Loucy (cell line): ENCODE data around the gene FAM187B.

Experiments
- EZH2phosphoT487 ChIP-seq: fragments of 200-600 bp; IDR thresholded peaks from 2 replicates; pipeline ENCODE4 v1.6.1; 2018; ENCODE audit warnings: antibody characterized with exemption, mild to moderate bottlenecking, moderate library complexity, borderline replicate concordance
- TF ChIP-seq, protein P1 (sequence below): fragments of 200-600 bp; sonication (generic); conservative IDR thresholded peaks from 2 replicates; pipeline ENCODE4 v1.5.1; 2014; ENCODE audit warnings: mild to moderate bottlenecking, antibody characterized with exemption, low read length

DNA sequence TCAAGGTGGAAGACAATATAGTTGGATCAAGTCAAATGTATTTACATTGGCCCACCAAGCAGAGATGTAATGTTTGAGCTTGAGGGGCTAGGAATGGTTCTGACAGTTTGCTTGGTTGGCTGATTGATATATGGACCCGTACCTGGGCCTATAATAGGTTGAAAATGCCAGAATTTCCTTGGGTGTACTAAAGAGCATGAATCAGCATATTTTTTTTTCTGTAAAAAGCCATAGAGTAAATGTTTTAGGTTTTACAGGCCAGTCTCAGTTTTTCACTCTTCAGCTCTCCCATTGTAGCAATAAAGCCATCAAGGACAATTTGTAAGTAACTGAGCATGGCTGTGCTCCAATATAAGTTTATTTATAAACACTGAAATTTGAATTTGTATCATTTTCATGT is 47.2 kb downstream of the FAM187B start:
- TF ChIP-seq, protein P1, sequence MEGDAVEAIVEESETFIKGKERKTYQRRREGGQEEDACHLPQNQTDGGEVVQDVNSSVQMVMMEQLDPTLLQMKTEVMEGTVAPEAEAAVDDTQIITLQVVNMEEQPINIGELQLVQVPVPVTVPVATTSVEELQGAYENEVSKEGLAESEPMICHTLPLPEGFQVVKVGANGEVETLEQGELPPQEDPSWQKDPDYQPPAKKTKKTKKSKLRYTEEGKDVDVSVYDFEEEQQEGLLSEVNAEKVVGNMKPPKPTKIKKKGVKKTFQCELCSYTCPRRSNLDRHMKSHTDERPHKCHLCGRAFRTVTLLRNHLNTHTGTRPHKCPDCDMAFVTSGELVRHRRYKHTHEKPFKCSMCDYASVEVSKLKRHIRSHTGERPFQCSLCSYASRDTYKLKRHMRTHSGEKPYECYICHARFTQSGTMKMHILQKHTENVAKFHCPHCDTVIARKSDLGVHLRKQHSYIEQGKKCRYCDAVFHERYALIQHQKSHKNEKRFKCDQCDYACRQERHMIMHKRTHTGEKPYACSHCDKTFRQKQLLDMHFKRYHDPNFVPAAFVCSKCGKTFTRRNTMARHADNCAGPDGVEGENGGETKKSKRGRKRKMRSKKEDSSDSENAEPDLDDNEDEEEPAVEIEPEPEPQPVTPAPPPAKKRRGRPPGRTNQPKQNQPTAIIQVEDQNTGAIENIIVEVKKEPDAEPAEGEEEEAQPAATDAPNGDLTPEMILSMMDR, result no peak
- no peak for TF ChIP-seq EZH2phosphoT487
